Gastroesophageal sphincter (tissue), 4 donors: Measurements from ENCODE around the gene MRPS11. TPM values are rescaled to one million over a fixed set of nuclear protein-coding genes. Genes with fewer than 3 reads are reported as not detected.

ENCODE experiments used
- ATAC-seq: fragments of 150-250 bp; one replicate; pipeline ENCODE4 v1.9.1; 2016; ENCODE audit warnings: mild to moderate bottlenecking, moderate library complexity
- H3K27ac ChIP-seq, 4 donors: fragments of 200-600 bp; sonication (generic) in 3 of 4; 1 replicate in 3 of 4; 2 replicates in 1 of 4; pipeline ENCODE4 v1.5.1; 2016 to 2019
- H3K27me3 ChIP-seq: fragments of 200-600 bp; sonication (generic); one replicate; pipeline ENCODE4 v1.5.1; 2019
- H3K36me3 ChIP-seq, 2 donors: fragments of 200-600 bp; sonication (generic); one replicate each; pipeline ENCODE4 v1.5.1; 2019; ENCODE audit warnings: control low read depth in 1 of 2
- H3K4me1 ChIP-seq, 3 donors: fragments of 200-600 bp; sonication (generic); 1 replicate in 2 of 3; 2 replicates in 1 of 3; pipeline ENCODE4 v1.5.1; 2016 to 2019; ENCODE audit warnings: control low read depth in 2 of 3
- H3K4me3 ChIP-seq, 2 donors: fragments of 200-600 bp; sonication (generic); one replicate each; pipeline ENCODE4 v1.5.1; 2019; ENCODE audit warnings: mild to moderate bottlenecking in 1 of 2, moderate library complexity in 1 of 2
- H3K9me3 ChIP-seq, 3 donors: fragments of 200-600 bp; sonication (generic); one replicate each; pipeline ENCODE4 v1.5.1; 2017 to 2019; ENCODE audit warnings: control low read depth in 2 of 3
- EP300 ChIP-seq: sonication (generic); formaldehyde crosslinking; IDR thresholded peaks from one replicate; pipeline ENCODE4 v1.6.1; 2017; ENCODE audit warnings: antibody characterized with exemption, mild to moderate bottlenecking
- POLR2A ChIP-seq, 2 donors: fragments of 450-650 bp; IDR thresholded peaks; one replicate each; pipeline ENCODE4 v1.6.1; 2017; ENCODE audit warnings: antibody characterized with exemption in 2 of 2, mild to moderate bottlenecking in 2 of 2, moderate library complexity in 1 of 2
- POLR2AphosphoS5 ChIP-seq: sonication (generic); formaldehyde crosslinking; IDR thresholded peaks from one replicate; pipeline ENCODE4 v1.6.1; 2017; ENCODE audit warnings: antibody characterized with exemption
- WGBS, 2 donors: methylation state at CpG; one replicate each; pipeline ENCODE4 v1.1.5; 2018; ENCODE audit warnings: low coverage in 1 of 2; 5-methylcytosine and 5-hydroxymethylcytosine counted together
- total RNA-seq, 4 donors: library from RNA; depleted of rRNA; stranded (reverse); fragments of >200 nt; gene quantifications; one replicate each; pipeline ENCODE4 v1.1.0, GENCODE V29; 2016
- TF ChIP-seq, protein P1 (sequence below), 4 experiments: fragments of 200-600 bp in 2 of 4; fragments of 450-650 bp in 2 of 4; sonication (generic) in 1 of 4; IDR thresholded peaks; one replicate each; pipeline ENCODE4 v1.5.1; 2017 to 2019; ENCODE audit warnings: antibody characterized with exemption in 4 of 4, mild to moderate bottlenecking in 2 of 4, moderate library complexity in 2 of 4

Gene MRPS11
- total RNA-seq: 10 to 100 TPM; 19.5 to 27.5 (median 25.7) TPM

DNA sequence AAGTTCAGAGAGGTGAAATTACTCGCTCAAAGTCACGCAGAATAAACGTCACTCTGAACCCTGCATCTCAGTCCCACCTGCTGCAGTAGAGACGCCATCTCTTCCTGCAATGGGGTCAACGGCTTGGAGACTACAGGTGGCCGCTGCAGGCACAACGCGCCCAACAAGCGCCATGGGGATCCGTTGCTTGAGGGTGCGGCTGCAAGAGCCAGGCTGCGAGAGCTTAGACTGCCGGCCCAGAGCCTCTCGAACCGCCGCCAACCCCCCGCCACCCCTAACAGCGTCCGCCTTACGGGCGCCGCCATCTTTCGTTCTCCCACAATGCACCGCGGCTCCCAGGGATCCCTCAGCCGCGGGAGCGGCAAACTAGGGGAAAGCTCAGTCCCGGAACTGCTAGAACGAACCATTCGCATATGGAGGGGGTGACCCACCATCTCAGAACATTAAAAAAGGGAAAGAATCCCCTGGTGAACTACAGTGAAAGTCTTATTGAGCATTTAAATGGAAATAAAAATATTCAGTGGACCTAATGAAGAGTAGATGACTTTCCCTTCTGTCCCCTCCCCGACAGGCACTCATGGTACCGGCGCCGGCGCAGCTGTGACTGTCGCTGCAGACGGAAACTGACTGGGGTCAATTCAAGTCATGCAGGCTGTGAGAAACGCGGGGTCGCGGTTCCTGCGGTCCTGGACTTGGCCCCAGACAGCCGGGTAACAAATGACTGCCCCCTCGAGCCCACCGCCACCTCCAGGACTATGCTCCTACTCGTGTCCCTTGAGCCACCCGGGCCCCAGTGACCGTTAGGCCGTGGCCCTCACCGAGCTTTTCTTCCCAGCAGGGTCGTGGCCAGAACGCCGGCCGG is at the start of gene MRPS11, which contains the start of gene MRPL46:
Gene MRPS11, plus strand, starts transcription at position 636 of the 862 bp plus-strand sequence. Its CDS starts 10 bp downstream, at position 646.
Gene MRPL46, minus strand, starts transcription at position 316 of the 862 bp plus-strand sequence. Its CDS starts 11 bp downstream, at position 305.
- ATAC-seq: peak; percentile 96
- Histone ChIP-seq H3K27me3 (no peaks in the 10 kb centered on the region), H3K4me1 (peaks cover 14 to 33% (median 17%) of the 10 kb centered on the region in 3 donors), H3K36me3 (peaks cover 3 to 49% of the 10 kb centered on the region in 2 donors), H3K27ac (peak within 1 kb of the TSS; percentile 74 to 98 (median 91)), H3K4me3 (peak within 1 kb of the TSS; percentile 58 to 73), H3K9me3 (no peaks in the 10 kb centered on the region)
- 0 to 2% methylated on average over 9 to 26 of the region's 55 CpGs for WGBS, 2 donors
- TF ChIP-seq, protein P1, sequence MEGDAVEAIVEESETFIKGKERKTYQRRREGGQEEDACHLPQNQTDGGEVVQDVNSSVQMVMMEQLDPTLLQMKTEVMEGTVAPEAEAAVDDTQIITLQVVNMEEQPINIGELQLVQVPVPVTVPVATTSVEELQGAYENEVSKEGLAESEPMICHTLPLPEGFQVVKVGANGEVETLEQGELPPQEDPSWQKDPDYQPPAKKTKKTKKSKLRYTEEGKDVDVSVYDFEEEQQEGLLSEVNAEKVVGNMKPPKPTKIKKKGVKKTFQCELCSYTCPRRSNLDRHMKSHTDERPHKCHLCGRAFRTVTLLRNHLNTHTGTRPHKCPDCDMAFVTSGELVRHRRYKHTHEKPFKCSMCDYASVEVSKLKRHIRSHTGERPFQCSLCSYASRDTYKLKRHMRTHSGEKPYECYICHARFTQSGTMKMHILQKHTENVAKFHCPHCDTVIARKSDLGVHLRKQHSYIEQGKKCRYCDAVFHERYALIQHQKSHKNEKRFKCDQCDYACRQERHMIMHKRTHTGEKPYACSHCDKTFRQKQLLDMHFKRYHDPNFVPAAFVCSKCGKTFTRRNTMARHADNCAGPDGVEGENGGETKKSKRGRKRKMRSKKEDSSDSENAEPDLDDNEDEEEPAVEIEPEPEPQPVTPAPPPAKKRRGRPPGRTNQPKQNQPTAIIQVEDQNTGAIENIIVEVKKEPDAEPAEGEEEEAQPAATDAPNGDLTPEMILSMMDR (IDR thresholded peaks at IDR 0.05): no peak
- TF ChIP-seq POLR2A (IDR thresholded peaks at IDR 0.05): peak; percentile 12 to 26
- TF ChIP-seq EP300: no peak
- peak; percentile 84 for TF ChIP-seq POLR2AphosphoS5

DNA sequence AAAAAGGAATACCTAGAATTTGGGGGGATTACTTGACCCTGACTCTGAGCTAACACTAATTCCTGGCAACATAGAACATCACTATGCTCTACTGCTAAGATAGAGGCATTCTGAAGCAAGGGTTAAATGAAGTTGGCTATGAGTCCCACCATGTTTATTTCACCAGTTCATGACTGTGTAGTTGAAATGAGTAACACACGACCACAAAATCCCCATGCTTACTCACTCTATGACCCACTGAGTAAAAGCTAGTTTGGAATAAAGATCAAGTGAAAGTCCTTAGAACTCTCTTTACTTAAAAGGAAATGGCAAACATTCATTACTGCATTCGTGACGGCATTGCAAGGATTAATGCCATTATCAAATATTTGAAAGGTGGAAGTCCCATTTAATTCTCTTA is 47.7 kb upstream of the MRPS11 start:
- Histone ChIP-seq H3K9me3 (no peaks in the 10 kb centered on the region), H3K4me1 (no peaks in the 10 kb centered on the region), H3K4me3 (no peak overlapping the region), H3K27ac (no peak overlapping the region), H3K27me3 (peaks cover 35% of the 10 kb centered on the region), H3K36me3 (no peaks in the 10 kb centered on the region)
- 30 to 39% methylated on average over 3 of the region's 3 CpGs for WGBS, 2 donors
- no peak for ATAC-seq
- TF ChIP-seq POLR2A (IDR thresholded peaks at IDR 0.05) (no peak), EP300 (no peak), POLR2AphosphoS5 (no peak)
- TF ChIP-seq, protein P1 (IDR thresholded peaks at IDR 0.05): no peak

DNA sequence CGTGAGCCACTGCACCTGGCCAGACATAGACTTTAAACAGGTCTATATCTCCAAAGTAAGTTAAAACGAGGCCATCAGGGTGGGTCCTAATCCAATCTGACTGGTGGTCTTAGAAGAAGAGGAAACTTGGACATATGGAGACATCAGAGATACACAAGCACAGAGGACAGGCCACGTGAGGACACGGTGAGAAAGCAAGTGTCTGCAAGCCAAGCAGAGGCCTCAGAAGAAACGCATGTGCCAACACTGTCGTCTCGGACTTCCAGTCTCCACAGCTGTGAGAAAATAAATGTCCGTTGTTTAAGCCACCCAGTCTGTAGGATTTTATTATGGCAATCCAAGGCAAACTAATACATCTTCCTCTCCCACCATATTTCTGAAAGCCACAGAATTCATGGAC is 44.2 kb upstream of the MRPS11 start:
- H3K27ac ChIP-seq: no peak overlapping the region
- H3K4me3 ChIP-seq: no peak overlapping the region
- H3K36me3 ChIP-seq: no peaks in the 10 kb centered on the region
- no peak for ATAC-seq
- H3K9me3 ChIP-seq: no peaks in the 10 kb centered on the region
- no peaks in the 10 kb centered on the region for H3K4me1 ChIP-seq
- TF ChIP-seq EP300: no peak
- TF ChIP-seq POLR2A (IDR thresholded peaks at IDR 0.05): no peak
- no peak for TF ChIP-seq POLR2AphosphoS5
- TF ChIP-seq, protein P1 (IDR thresholded peaks at IDR 0.05): no peak
- peaks cover 28% of the 10 kb centered on the region for H3K27me3 ChIP-seq
- WGBS, 2 donors: 81 to 87% methylated on average over 7 to 8 of the region's 8 CpGs

DNA sequence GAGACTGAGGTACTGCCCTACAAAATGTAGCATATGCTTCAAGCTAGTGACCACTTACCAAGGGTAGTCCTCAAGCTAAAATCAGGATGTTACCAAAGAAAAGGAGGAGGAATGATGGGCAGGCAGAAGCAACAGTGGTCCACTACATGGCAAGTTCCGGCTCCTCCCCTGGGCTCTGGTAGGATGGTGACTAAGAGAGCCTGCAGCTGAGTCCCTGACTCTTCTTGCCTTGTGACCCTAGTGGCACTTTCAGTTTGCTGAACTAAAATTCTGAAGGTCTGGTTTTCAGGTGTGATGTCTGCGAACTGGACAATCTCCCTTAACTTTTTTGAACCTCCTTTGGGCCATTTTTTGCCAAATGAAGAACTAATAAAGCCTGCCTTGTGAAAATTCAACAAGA is 41.2 kb upstream of the MRPS11 start:
- Histone ChIP-seq H3K27me3 (peaks cover 42% of the 10 kb centered on the region), H3K4me3 (no peak overlapping the region), H3K4me1 (no peaks in the 10 kb centered on the region), H3K9me3 (no peaks in the 10 kb centered on the region), H3K36me3 (no peaks in the 10 kb centered on the region), H3K27ac (no peak overlapping the region)
- TF ChIP-seq POLR2AphosphoS5 (no peak), EP300 (no peak)
- WGBS, 2 donors: 86% methylated on average over 1 of the region's 2 CpGs; no CpG with 5 or more reads in 1 of the 2 donors
- no peak for ATAC-seq

DNA sequence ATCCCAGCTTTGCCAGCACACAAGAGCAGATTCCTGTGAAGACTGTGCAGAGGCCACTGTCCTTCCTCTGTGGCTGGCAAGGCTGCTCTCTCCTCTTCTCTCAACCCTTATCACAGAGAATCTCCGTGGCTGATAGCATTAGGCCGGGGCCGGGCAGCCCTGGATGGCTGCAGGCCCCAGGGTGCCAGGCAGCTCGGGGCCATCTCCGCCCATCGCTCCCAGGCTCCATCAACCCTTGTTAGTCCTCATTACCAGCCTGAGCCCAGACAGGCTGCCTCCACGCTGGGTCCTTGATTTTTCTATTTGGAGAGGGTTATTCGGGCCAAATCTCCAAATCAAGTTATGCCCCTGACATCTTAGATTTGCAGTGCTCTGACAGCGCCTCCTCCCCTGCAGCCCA is 39.5 kb upstream of the MRPS11 start:
- Histone ChIP-seq H3K27ac (no peak overlapping the region), H3K4me3 (no peak overlapping the region), H3K36me3 (no peaks in the 10 kb centered on the region), H3K27me3 (peaks cover 49% of the 10 kb centered on the region), H3K4me1 (no peaks in the 10 kb centered on the region), H3K9me3 (no peaks in the 10 kb centered on the region)
- WGBS, 2 donors: 37 to 80% methylated on average over 1 to 4 of the region's 9 CpGs
- ATAC-seq: no peak
- no peak for TF ChIP-seq POLR2A (IDR thresholded peaks at IDR 0.05)
- no peak for TF ChIP-seq EP300
- TF ChIP-seq POLR2AphosphoS5: no peak
- TF ChIP-seq, protein P1 (IDR thresholded peaks at IDR 0.05): no peak
